Right hindlimb (tissue), 1 donor: ENCODE measurements around the gene ARHGAP27.
A peak's percentile ranks its signal among the peaks of the same experiment; 100 is the strongest.
"Not testable (repeated sequence)": the region's sequence is repeated elsewhere in the genome, so short reads cannot be mapped to it uniquely, and the experiment has no call there.

Experiments used
- DNase-seq: peaks from one replicate; pipeline ENCODE4 v3.0.0-alpha.2; 2018

ARHGAP27 gene

GRCh38 chr17:45432405-45433158 is at the start of gene ARHGAP27:
Gene ARHGAP27 (minus strand): TSS chr17:45432870. CDS start chr17:45430279, 2,591 bp downstream.
- DNase-seq: no peak

GRCh38 chr17:45482317-45482716 is 49.6 kb upstream of the ARHGAP27 start:
- not testable (repeated sequence) for DNase-seq

GRCh38 chr17:45475436-45475835 is 42.8 kb upstream of the ARHGAP27 start:
- DNase-seq: not testable (repeated sequence)

GRCh38 chr17:45472249-45472648 is 39.6 kb upstream of the ARHGAP27 start:
- DNase-seq: not testable (repeated sequence)

GRCh38 chr17:45469204-45469563 is 36.5 kb upstream of the ARHGAP27 start:
- not testable (repeated sequence) for DNase-seq

GRCh38 chr17:45468293-45469203 is 35.9 kb upstream of the ARHGAP27 start:
- not testable (repeated sequence) for DNase-seq

- peak; percentile 13 for DNase-seq
These were observed 29.1 kb upstream of the ARHGAP27 start for GRCh38 chr17:45461524-45462327.

GRCh38 chr17:45460422-45460821 is 27.8 kb upstream of the ARHGAP27 start:
- DNase-seq: not testable (repeated sequence)

- DNase-seq: peak; percentile 1
These were observed 21.7 kb upstream of the ARHGAP27 start for GRCh38 chr17:45454341-45454740.

GRCh38 chr17:45453731-45454130 is 21.1 kb upstream of the ARHGAP27 start:
- peak; percentile 3 for DNase-seq

- DNase-seq: peak; percentile 7
These were observed 20.5 kb upstream of the ARHGAP27 start for GRCh38 chr17:45453225-45453534.

GRCh38 chr17:45452329-45453224 is 19.9 kb upstream of the ARHGAP27 start:
- peak; percentile 4 for DNase-seq

GRCh38 chr17:45451660-45452059 is 19.0 kb upstream of the ARHGAP27 start:
- DNase-seq: not testable (repeated sequence)

GRCh38 chr17:45451131-45451530 is 18.5 kb upstream of the ARHGAP27 start:
- DNase-seq: peak; percentile 8

- peak; percentile 2 for DNase-seq
These were observed 17.1 kb upstream of the ARHGAP27 start for GRCh38 chr17:45449708-45450329.

GRCh38 chr17:45449260-45449659 is 16.6 kb upstream of the ARHGAP27 start:
- DNase-seq: not testable (repeated sequence)

- DNase-seq: not testable (repeated sequence)
These were observed 15.8 kb upstream of the ARHGAP27 start for GRCh38 chr17:45448483-45448882.

GRCh38 chr17:45448066-45448465 is 15.4 kb upstream of the ARHGAP27 start:
- not testable (repeated sequence) for DNase-seq

GRCh38 chr17:45447650-45448049 is 15.0 kb upstream of the ARHGAP27 start:
- not testable (repeated sequence) for DNase-seq

- DNase-seq: peak; percentile 23
These were observed 14.4 kb upstream of the ARHGAP27 start for GRCh38 chr17:45446872-45447625.
